H1 (cell line): Measurements from ENCODE around the gene FAM114A2. TPM values are rescaled to one million over a fixed set of nuclear protein-coding genes. Genes with fewer than 3 reads are reported as not detected.

ENCODE experiments used
- CTCF ChIA-PET: fragments of 300-600 bp; sonication (Branson Sonifier 250); formaldehyde crosslinking; loops from one replicate; lab custom pipeline; 2021; ENCODE audit not compliant: partially characterized antibody; lab: Charles Lee
- POLR2A ChIA-PET: fragments of 300-600 bp; sonication (Branson Sonifier 250); formaldehyde crosslinking; loops from one replicate; lab custom pipeline; 2021; ENCODE audit warnings: inconsistent platforms; ENCODE audit not compliant: partially characterized antibody; lab: Charles Lee
- DNase-seq, 2 experiments: peaks; one replicate each; pipeline versions ENCODE4 v3.0.0 to v3.0.0-alpha.2; 2010 to 2022; ENCODE audit warnings: low spot score in 2 of 2, low read depth in 1 of 2, mixed read lengths in 1 of 2
- FAIRE-seq: peaks from 2 replicates; lab custom pipeline; 2011; peaks lifted over from hg19 to GRCh38; lab: Jason Lieb, UNC
- H2AFZ ChIP-seq: 2 replicates; pipeline ENCODE4 v1.8.1; 2012; ENCODE audit warnings: low read length, inconsistent platforms
- H2AK5ac ChIP-seq: 2 replicates; pipeline ENCODE4 v1.6.1; 2013; ENCODE audit warnings: low read depth, low read length
- H2BK120ac ChIP-seq: replicated peaks from 2 replicates; pipeline ENCODE3; 2013; ENCODE audit warnings: low read depth, low read length, inconsistent platforms
- H2BK12ac ChIP-seq: 2 replicates; pipeline ENCODE4 v1.6.1; 2013; ENCODE audit warnings: low read depth, low read length
- H2BK15ac ChIP-seq: 2 replicates; pipeline ENCODE4 v1.6.1; 2013; ENCODE audit warnings: low read length
- H2BK20ac ChIP-seq: 2 replicates; pipeline ENCODE4 v1.6.1; 2013; ENCODE audit warnings: low read length
- H2BK5ac ChIP-seq: 2 replicates; pipeline ENCODE4 v1.6.1; 2013; ENCODE audit warnings: low read depth, low read length
- H3K14ac ChIP-seq: 2 replicates; pipeline ENCODE4 v1.6.1; 2013; ENCODE audit warnings: inconsistent platforms; ENCODE audit not compliant: insufficient read length
- H3K18ac ChIP-seq: 2 replicates; pipeline ENCODE4 v1.6.1; 2013; ENCODE audit warnings: low read length; ENCODE audit errors: extremely low read depth
- H3K23ac ChIP-seq: 2 replicates; pipeline ENCODE4 v1.6.1; 2013; ENCODE audit warnings: inconsistent platforms; ENCODE audit not compliant: insufficient read length
- H3K23me2 ChIP-seq: 2 replicates; pipeline ENCODE4 v1.6.1; 2013; ENCODE audit warnings: low read depth, low read length
- H3K27ac ChIP-seq: 2 replicates; pipeline ENCODE4 v1.6.1; 2011; ENCODE audit warnings: low read depth, low read length, inconsistent platforms
- H3K27me3 ChIP-seq, 4 experiments: replicated peaks in 1 of 4; 1 replicate in 1 of 4; 2 replicates in 3 of 4; pipeline versions ENCODE4 v1.6.1 to v1.8.1; 2011 to 2013; ENCODE audit warnings: low read length in 3 of 4, mild to moderate bottlenecking in 3 of 4, inconsistent platforms in 2 of 4, mixed read lengths in 2 of 4, moderate library complexity in 1 of 4; ENCODE audit not compliant: control insufficient read depth in 3 of 4, insufficient read depth in 3 of 4; ENCODE audit errors: extremely low read depth in 1 of 4
- H3K36me3 ChIP-seq, 4 experiments: 2 replicates each; pipeline versions ENCODE4 v1.6.1 to v1.8.1; 2011 to 2013; ENCODE audit warnings: mild to moderate bottlenecking in 4 of 4, low read length in 3 of 4, moderate library complexity in 2 of 4, control low read depth in 1 of 4, inconsistent platforms in 1 of 4; ENCODE audit not compliant: insufficient read depth in 4 of 4, control insufficient read depth in 2 of 4
- H3K4ac ChIP-seq: replicated peaks from 2 replicates; pipeline ENCODE3; 2013; ENCODE audit warnings: low read length, low read depth, mixed read lengths, inconsistent platforms; ENCODE audit not compliant: insufficient read length
- H3K4me1 ChIP-seq, 4 experiments: replicated peaks in 1 of 4; 1 replicate in 1 of 4; 2 replicates in 3 of 4; pipeline versions ENCODE4 v1.6.1 to v1.8.1; 2011 to 2013; ENCODE audit warnings: low read length in 3 of 4, inconsistent platforms in 2 of 4, mixed read lengths in 1 of 4; ENCODE audit not compliant: insufficient read depth in 4 of 4, control insufficient read depth in 3 of 4
- H3K4me2 ChIP-seq, 2 experiments: 2 replicates each; pipeline versions ENCODE4 v1.6.1 to v1.8.1; 2011 to 2013; ENCODE audit warnings: low read depth in 2 of 2, low read length in 2 of 2, control low read depth in 1 of 2, inconsistent platforms in 1 of 2, mild to moderate bottlenecking in 1 of 2; ENCODE audit not compliant: insufficient read depth in 1 of 2
- H3K4me3 ChIP-seq, 4 experiments: fragments of 200-600, 300-600 bp in 1 of 4; sonication (generic), shearing (Covaris generic), sonication (Bioruptor Twin) in 1 of 4; 2 replicates each; pipeline versions ENCODE4 v1.5.1 to v1.8.1; 2011 to 2016; ENCODE audit warnings: low read length in 4 of 4, low read depth in 3 of 4, control low read depth in 2 of 4, inconsistent platforms in 2 of 4, mild to moderate bottlenecking in 2 of 4, mixed read lengths in 1 of 4, moderate library complexity in 1 of 4; ENCODE audit not compliant: insufficient read depth in 2 of 4; ENCODE audit errors: extremely low read depth in 1 of 4
- H3K56ac ChIP-seq: replicated peaks from 2 replicates; pipeline ENCODE3; 2013; ENCODE audit warnings: low read depth, mild to moderate bottlenecking, mixed read lengths, low read length, inconsistent platforms; ENCODE audit not compliant: insufficient read length
- H3K79me1 ChIP-seq: 2 replicates; pipeline ENCODE4 v1.6.1; 2013; ENCODE audit warnings: low read depth, low read length, control low read depth
- H3K79me2 ChIP-seq, 2 experiments: 2 replicates each; pipeline versions ENCODE4 v1.6.1 to v1.8.1; 2012 to 2013; ENCODE audit warnings: low read length in 2 of 2, mild to moderate bottlenecking in 2 of 2, inconsistent platforms in 1 of 2; ENCODE audit not compliant: insufficient read depth in 2 of 2, control insufficient read depth in 1 of 2
- H3K9ac ChIP-seq, 4 experiments: replicated peaks in 1 of 4; 1 replicate in 1 of 4; 2 replicates in 3 of 4; pipeline versions ENCODE4 v1.6.1 to v1.8.1; 2011 to 2013; ENCODE audit warnings: low read depth in 3 of 4, low read length in 3 of 4, control low read depth in 2 of 4, mild to moderate bottlenecking in 2 of 4, moderate library complexity in 2 of 4, inconsistent platforms in 1 of 4; ENCODE audit errors: extremely low read depth in 1 of 4
- H3K9me3 ChIP-seq, 2 experiments: 2 replicates each; pipeline versions ENCODE4 v1.6.1 to v1.8.1; 2012 to 2013; ENCODE audit warnings: mild to moderate bottlenecking in 2 of 2, moderate library complexity in 2 of 2, control low read depth in 1 of 2, inconsistent platforms in 1 of 2, low read depth in 1 of 2, low read length in 1 of 2, mixed read lengths in 1 of 2; ENCODE audit not compliant: insufficient read depth in 2 of 2
- H4K20me1 ChIP-seq, 2 experiments: replicated peaks in 1 of 2; 2 replicates each; pipeline versions ENCODE3 to v1.8.1; 2011 to 2013; ENCODE audit warnings: inconsistent platforms in 2 of 2, low read length in 2 of 2, mild to moderate bottlenecking in 1 of 2; ENCODE audit not compliant: insufficient read depth in 2 of 2, control insufficient read depth in 1 of 2
- H4K5ac ChIP-seq: 2 replicates; pipeline ENCODE4 v1.6.1; 2013; ENCODE audit warnings: low read length, low read depth, mixed read lengths, inconsistent platforms; ENCODE audit not compliant: insufficient read length
- H4K8ac ChIP-seq: 2 replicates; pipeline ENCODE4 v1.8.0; 2013; ENCODE audit warnings: mild to moderate bottlenecking, moderate library complexity, low read length, inconsistent platforms; ENCODE audit not compliant: insufficient read depth; ENCODE audit errors: extremely low read depth
- H4K91ac ChIP-seq: replicated peaks from 2 replicates; pipeline ENCODE3; 2013; ENCODE audit warnings: low read length, mixed read lengths, inconsistent platforms; ENCODE audit not compliant: insufficient read length
- ASH2L ChIP-seq: fragments of 200-600, 300-600 bp; sonication (generic); IDR thresholded peaks from one replicate; pipeline ENCODE4 v1.7.1; 2017; ENCODE audit warnings: low read length
- CHD2 ChIP-seq: IDR thresholded peaks from 2 replicates; pipeline ENCODE4 v1.6.1; 2012; ENCODE audit warnings: low read length, improper control_type of control experiment
- EGR1 ChIP-seq: IDR thresholded peaks from 2 replicates; pipeline ENCODE4 v1.6.1; 2011; ENCODE audit warnings: low read depth, low read length, borderline replicate concordance
- GABPA ChIP-seq: IDR thresholded peaks from 2 replicates; pipeline ENCODE4 v1.6.1; 2011; ENCODE audit warnings: mild to moderate bottlenecking, low read length, moderate library complexity, borderline replicate concordance; ENCODE audit not compliant: insufficient read depth
- JUN ChIP-seq: IDR thresholded peaks from 2 replicates; pipeline ENCODE4 v1.6.1; 2011; ENCODE audit warnings: low read depth, mild to moderate bottlenecking, improper control_type of control experiment, low read length
- RBBP5 ChIP-seq: IDR thresholded peaks from 2 replicates; pipeline ENCODE4 v1.7.1; 2012; ENCODE audit warnings: low read depth, mild to moderate bottlenecking, inconsistent platforms, low read length, moderate library complexity, borderline replicate concordance
- YY1 ChIP-seq: IDR thresholded peaks from 2 replicates; pipeline ENCODE4 v1.6.1; 2011; ENCODE audit warnings: low read depth, mild to moderate bottlenecking, low read length
- WGBS, 2 experiments: shearing (Covaris generic) in 1 of 2; methylation state at CpG; one replicate each; pipeline versions ENCODE4 v1.1.6 to v1.1.7; 2013 to 2015; ENCODE audit warnings: low lambda C conversion rate in 2 of 2, mixed read lengths in 2 of 2, inconsistent platforms in 1 of 2, low coverage in 1 of 2, missing lambda C conversion rate in 1 of 2; ENCODE audit not compliant: insufficient replicate concordance in 2 of 2, insufficient coverage in 1 of 2, insufficient read length in 1 of 2; ENCODE audit errors: extremely low coverage in 1 of 2, missing lambda C conversion rate in 1 of 2; 5-methylcytosine and 5-hydroxymethylcytosine counted together
- polyA plus RNA-seq, 7 experiments: library from polyadenylated mRNA; depleted of rRNA in 3 of 7; stranded (reverse) in 5 of 7; unstranded in 2 of 7; fragments of >200 nt in 5 of 7; fragments of 200-250 nt in 2 of 7; gene quantifications; 1 replicate in 5 of 7; 2 replicates in 1 of 7; 4 replicates in 1 of 7; pipeline versions ENCODE4 v1.2.1 to v1.2.3, GENCODE V29; 2011 to 2013; ENCODE audit warnings: missing spikeins in 2 of 7, mixed read lengths in 2 of 7
- total RNA-seq: library from RNA; stranded (reverse); fragmentation: NEBNext Ultra II Directional; extraction: Animal tissue kit (Norgen Biotek cat#: 25700); gene quantifications from 2 replicates; pipeline ENCODE4 v1.2.1, GENCODE V29; 2021

FAM114A2 gene
- total and polyA plus RNA-seq, 2 of the 8 experiments (the other 6 are each of a cell fraction or from before 2014, with no cell fraction given): 3.8 to 9.2 TPM

- ChIA-PET CTCF (interaction anchor here (1.7 to 6.8 kb wide), 3 partner anchors 8 to 345 kb away, joined by 3 to 33 read pairs (median 16); no protein-coding TSS in a partner anchor), POLR2A (interaction anchor here (1.1 kb wide), 1 partner anchor 8 kb away, joined by 3 read pairs; no protein-coding TSS in a partner anchor)
- no peak overlapping the region for H2AFZ ChIP-seq
- no peak overlapping the region for H3K9ac ChIP-seq
- H4K91ac ChIP-seq: no peak overlapping the region
- H3K14ac ChIP-seq: no peak overlapping the region
- no peak overlapping the region for H4K5ac ChIP-seq
- H2BK5ac ChIP-seq: no peak overlapping the region
- H3K9me3 ChIP-seq: no peaks in the 10 kb centered on the region
- H2BK15ac ChIP-seq: no peak overlapping the region
- no peak for FAIRE-seq
- no peak overlapping the region for H2BK20ac ChIP-seq
- H3K56ac ChIP-seq: no peak overlapping the region
- no peak overlapping the region for H3K4me3 ChIP-seq
- DNase-seq: no peak
- no peak overlapping the region for H3K18ac ChIP-seq
- H3K79me1 ChIP-seq: no peaks in the 10 kb centered on the region
- no peak overlapping the region for H3K27ac ChIP-seq
- no peak overlapping the region for H3K4me2 ChIP-seq
- H3K23me2 ChIP-seq: no peaks in the 10 kb centered on the region
- no peak overlapping the region for H4K8ac ChIP-seq
- H3K4me1 ChIP-seq: peaks cover 0 to 19% (median 2%) of the 10 kb centered on the region in 4 experiments; a peak in 2 of 7 replicates
- H3K4ac ChIP-seq: no peak overlapping the region
- no peak overlapping the region for H2BK120ac ChIP-seq
- no peaks in the 10 kb centered on the region for H3K36me3 ChIP-seq
- no peak overlapping the region for H2BK12ac ChIP-seq
- no peaks in the 10 kb centered on the region for H3K79me2 ChIP-seq
- peaks cover 2 to 15% of the 10 kb centered on the region in 2 experiments for H4K20me1 ChIP-seq
- H3K23ac ChIP-seq: no peak overlapping the region
- H3K27me3 ChIP-seq: no peaks in the 10 kb centered on the region; a peak in 1 of 7 replicates
- 86% methylated on average over 3 of the region's 3 CpGs; no CpG with 5 or more reads in 1 of the 2 experiments for WGBS, 2 experiments
- H2AK5ac ChIP-seq: no peak overlapping the region
- TF ChIP-seq CHD2: no peak
- TF ChIP-seq ASH2L: no peak
- no peak for TF ChIP-seq GABPA
- TF ChIP-seq RBBP5: no peak
- no peak for TF ChIP-seq YY1
- no peak for TF ChIP-seq JUN
- TF ChIP-seq EGR1: no peak
Observed at GRCh38 chr5:154060606-154061005, 21.9 kb upstream of the FAM114A2 start.
